Left renal cortex interstitium (tissue), 4 donors: Measurements from ENCODE around the gene RHEB. TPM values are rescaled to one million over a fixed set of nuclear protein-coding genes. Genes with fewer than 3 reads are reported as not detected.

Experiments
- DNase-seq, 4 donors: peaks; one replicate each; pipeline ENCODE4 v3.0.0-alpha.2; 2013; ENCODE audit warnings: low read depth in 4 of 4, low spot score in 2 of 4, missing footprints in 1 of 4
- polyA plus RNA-seq, 4 donors: library from polyadenylated mRNA; unstranded; fragments of 120-200 nt; gene quantifications; one replicate each; pipeline ENCODE4 v1.2.1, GENCODE V29; 2013; ENCODE audit not compliant: insufficient read length in 4 of 4

Gene RHEB
- polyA plus RNA-seq, 4 donors: 126 to 146 (median 140) TPM

DNA sequence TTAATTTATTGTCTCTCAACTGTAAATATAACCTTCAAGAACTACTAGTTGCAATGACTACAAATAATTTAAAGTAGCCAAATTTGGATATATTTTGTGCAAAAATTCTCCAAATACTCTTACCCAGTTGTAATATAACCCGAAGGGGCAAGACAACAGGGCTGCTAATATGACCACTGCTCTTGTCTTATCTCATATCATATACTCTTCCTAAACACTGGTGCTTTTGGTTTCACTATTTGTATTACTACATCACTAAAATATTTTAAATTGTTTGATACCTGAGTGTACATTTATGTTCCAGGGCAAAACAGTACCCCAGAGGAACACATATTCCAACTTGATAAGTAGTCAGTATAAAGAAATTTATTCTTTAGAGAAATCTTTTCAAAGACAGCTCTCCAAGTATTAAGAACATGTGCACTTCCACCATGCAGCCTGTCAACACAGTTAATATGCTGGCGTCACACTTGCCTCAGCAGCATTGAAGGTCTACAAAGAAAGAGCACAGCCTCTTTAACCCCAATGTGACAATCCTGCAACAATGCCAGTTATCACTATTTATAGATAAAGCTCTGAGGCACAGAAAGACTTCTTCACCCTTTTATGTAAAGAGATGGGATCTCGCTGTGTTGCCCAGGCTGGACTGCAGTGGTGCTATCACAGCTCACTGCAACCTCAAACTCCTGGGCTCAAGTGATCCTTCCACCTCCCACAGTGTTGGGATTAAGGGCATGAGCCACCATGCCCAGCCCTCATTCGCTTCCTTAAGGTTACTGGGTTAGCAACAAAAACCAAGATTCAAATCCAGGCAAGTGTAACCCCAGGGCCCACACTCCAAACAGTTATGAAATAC lies 37.8 kb downstream of the RHEB start:
- no peak for DNase-seq

DNA sequence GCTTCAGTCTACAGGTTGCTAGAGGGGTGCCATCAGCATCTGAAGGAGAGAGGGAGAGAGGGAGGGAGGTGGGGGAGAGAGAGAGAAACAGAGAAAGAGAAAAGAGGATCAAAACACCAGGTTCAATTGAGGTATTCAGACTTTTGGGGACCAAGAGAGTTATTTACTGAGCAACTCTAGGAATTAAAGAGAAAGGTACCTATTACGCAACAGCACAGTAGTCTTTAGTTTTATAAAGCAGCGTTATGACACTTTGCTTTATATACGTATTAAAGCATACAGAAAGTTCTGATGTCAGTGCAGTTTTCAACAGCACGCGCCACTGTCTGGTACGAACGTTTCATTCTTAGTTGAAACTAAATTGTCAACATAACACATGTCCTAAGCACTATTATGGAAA lies 41.8 kb downstream of the RHEB start:
- DNase-seq: no peak

DNA sequence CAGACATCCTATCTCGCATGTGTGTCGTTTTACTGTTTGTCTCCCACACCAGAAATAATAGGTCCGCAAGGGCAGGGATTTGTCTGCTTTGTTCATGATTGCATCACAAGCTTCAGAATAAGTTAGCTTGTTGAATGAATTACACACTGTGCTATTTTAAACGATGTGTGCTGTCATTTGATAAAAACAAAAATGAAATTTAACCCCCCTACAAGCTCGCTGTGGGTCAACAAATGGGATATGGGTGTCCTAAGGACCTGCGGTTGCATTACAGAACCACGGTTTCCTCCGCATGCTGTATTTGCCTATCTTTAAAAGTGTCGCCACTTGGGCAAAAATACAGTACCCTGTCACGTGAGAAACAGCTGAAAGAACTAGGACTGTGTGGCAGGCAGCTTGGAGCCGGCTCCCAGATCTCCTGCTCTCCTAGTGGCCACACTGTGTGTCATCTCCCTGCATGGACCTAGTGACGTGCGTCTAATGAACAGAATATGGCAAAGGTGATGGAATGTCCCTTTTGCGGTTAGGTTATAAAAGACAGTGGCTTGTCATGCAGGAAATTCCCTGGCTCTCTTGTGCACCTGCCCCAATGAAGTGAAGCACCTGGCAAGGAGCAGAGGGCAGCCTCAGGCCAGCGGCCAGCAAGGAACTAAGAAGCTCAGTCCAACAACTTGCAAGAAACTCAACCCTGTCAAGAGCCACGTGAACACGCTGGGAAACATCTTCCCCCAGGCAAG lies 46.9 kb downstream of the RHEB start:
- no peak for DNase-seq

DNA sequence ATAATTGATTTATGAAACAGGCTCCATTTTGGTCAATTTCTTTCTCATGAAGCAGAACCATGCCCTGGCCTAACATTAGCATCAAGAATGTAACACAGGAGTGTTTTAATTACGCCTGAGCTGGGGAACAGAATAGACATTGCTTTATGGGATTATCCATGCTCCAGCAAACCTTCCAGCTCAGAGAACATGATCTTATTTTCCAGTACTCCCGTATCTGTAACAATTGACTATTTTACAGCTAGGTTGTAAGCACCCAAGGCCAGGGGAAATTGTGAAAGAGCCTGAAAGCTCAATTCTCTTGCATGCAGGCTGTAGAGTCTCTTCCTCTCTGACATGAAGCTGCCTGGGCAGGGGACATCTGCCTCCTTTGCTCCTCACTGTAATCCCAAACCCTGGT lies 49.0 kb downstream of the RHEB start:
- DNase-seq: no peak

DNA sequence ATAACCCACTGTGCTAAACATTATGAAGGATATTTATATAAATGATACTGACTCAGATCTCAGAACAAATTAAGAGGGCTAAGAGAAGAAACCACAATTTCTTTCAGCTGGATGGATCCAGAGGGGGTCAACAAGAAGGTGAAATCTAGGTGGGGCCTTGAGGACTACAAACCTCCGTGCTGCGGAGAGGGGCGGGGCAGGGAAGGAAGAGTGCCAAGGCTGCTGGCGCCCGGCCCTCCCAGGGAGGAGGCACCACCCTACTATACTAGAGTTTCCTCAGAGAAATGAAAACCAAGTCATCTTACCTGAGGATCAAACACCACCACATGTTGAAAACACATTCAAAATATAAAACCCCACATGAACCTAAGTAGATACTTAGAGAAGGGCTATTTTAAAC lies 50.4 kb downstream of the RHEB start:
- no peak for DNase-seq

DNA sequence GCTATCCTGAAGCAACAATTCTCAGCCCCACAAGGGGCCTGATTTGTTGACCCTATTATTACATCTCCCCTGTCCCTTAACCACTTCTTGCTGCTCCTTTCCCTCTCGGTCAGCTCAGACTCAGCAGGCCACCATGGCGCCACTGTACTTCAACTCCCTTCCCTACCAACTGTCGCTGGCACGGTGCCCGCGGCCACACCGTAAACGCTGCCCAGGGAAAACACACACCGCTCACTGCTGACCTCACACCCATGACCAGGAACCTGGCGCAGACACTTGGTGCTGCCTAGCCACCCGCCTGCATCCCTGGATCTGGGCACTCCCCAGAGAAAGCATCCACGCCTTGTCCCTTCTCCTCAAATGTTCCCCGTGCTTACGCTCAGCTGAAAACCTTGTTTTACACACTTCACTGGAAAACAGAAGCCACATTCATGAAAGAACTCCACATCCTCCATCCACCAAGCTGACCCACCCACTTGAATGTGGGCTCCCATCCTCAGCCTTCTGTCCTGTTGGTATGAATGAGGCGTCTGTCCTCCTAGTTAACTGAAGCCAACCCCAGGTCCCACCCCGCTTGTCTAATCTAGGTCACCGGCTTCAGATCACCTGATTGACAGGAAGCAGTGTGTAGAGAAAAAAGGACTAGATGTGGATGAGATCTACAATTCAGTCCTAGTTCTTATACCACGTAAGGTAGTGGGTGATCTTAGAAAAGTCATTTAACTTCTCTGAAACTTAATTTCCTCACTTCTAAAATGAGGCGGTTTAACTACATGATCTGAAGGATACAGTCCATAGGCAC lies 51.3 kb downstream of the RHEB start:
- no peak for DNase-seq

DNA sequence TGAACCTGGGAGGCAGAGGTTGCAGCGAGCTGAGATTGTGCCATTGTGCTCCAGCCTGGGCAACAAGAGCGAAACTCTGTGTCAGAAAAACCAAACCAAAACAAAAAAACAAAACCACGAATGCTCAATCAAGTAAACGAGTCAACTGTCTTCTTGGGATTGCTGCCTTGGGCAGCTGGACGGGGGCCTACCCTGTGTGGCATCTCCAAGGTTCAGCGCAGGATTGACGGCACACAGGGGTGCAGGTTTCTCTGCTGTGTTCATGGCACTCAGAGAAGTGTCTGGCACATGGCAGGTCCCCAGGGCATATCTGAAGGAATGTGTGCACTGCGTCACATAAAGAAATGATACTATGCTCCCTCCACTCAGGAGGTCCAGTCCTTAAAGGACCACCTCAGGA lies 54.5 kb downstream of the RHEB start:
- DNase-seq: no peak

DNA sequence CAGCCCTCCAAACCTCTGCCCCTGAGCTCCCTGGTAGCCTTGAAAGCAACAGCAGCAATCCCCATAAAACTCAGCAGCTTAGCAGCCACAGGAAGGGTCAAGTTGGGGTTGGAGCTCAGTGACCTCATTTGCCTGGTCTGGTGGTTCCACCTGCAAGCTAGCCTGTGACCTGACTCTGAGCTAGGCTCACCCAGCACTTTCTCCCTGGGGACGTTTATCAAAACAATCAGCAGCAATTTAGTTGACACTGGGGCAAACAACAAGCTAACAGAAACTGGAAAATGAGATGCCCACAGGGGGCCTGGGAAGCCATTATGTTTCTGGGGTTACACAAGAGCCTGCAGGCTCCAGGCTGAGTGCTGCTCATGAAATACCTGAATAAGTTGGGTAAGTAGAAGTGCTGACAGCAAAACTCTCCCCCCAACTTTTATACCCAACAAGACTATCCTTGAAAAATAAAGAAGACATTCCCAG lies 57.4 kb downstream of the RHEB start:
- DNase-seq: no peak

DNA sequence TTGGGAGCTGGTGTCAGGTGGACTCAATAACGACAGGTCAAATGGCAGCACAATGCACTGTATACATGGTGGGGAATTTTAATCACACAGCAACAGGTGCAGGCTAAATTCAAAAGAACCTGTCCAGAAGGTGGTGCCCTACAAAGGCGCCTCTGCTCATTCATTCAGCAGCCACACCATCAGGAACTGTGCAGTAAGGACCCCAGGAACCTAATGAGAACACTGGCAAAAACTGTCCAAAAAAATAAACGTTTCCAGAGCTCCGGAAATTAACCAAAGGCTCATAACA lies 57.8 kb downstream of the RHEB start:
- DNase-seq: no peak

DNA sequence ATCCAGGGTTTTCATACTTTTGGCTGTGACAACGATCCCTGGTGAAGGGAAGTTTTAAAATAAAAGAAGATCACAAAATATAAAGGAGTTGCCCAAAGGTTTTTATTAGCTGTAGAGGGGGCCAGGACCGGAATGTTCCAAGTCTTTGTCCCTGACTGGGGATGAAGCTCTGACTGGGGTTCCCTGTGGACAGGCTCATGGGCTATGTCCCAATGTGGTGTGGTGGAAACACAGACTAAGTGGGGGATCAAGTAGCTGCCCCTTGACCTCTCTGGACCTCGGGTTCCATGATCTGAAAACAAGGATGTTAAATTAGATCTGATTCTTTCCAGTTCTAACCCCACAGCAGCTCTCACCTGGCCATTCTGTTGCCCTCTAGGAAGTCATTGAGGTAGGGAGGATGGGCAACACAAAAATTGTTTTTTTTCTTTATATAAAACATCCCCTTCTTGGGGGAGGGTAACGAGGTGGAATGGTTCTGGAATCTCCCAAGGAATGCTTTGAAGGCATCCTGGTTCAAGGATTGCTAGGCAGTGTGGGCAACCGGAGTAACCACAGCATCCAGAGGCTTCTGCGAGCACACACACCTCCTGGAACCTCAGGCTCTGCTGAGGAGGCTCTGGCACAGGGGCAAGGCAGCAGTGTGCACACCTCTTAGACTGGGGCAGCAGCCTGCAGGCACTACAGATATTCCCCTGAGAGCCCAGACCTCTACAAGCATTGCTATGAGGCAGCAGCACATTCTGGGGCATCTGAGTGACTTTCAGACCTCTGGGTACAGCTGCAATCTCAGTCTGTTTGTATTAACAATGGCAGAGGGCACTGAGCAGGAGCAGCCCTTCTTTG lies 58.4 kb downstream of the RHEB start:
- DNase-seq: no peak

DNA sequence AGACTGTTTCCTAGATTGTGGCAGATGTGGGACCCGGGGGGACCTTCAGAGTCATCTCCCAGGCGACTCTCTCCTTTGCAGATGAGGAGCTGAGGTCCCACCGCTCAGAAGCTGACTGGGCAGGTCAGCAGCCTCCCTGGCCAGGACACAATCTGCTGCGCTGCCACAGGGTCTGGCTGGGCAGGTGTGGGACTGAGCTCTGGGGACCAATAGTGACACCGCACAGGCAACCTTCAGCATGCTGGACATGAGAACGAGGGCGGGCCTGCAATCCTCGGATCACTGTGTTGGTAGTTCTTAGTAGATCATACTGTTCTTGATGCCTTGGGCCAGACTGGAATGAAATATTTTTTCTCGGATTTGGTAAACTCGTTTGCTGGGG lies 59.2 kb downstream of the RHEB start:
- DNase-seq: no peak

DNA sequence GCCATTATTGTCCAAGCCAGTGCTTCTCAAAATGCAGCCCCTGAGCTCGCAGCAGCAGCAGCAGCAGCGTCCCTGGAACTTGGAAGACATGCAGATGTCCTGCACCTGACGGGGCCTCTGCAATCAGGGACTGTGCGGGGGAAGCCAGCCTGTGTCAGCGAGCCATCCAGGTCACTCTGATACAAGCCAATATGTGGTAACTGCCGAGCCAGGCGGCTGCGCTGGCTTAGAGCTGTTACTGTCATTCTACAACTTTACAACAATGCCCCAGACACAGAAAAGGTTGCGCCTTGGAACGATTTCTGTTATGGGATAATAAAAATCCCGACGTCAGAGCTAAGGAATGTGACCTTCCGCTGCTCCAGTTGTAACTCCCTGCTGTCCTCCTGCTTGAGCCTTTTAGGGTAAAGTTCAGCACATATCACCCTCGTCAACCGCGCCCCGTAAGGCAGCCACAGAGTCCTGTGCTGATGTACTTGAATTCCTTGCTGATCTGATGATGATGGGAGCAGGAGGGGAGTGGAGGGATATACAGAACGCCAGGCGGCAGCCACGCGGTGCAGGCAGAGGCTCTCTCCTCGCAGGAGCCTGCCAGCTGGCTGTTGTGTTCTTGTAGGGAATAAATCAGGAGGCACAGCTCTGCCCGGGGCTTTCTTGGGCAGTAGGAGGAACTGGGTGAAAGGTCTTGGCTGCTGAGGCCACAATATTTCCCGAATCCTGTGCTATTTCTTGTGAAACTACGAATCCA lies 59.8 kb downstream of the RHEB start:
- DNase-seq: peak; percentile 74 to 86 (median 82)

DNA sequence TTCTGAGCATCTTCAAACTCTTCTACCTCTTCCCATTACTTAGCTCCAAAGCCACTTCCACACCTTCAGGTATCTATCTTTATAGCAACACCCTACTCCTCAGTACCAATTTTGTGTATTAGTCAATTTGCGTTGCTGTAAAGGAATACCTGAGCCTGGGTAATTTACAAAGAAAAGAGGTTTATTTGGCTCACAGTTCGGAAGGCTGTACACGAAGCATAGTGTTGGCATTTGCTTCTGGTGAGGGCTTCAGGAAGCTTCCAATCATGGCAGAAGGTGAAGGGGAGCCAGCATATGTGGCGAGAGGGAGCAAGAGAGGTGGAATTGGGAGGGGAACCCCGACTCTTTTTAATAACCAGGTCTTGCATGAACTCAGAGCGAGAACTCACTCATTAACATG lies 62.2 kb downstream of the RHEB start:
- DNase-seq: no peak

DNA sequence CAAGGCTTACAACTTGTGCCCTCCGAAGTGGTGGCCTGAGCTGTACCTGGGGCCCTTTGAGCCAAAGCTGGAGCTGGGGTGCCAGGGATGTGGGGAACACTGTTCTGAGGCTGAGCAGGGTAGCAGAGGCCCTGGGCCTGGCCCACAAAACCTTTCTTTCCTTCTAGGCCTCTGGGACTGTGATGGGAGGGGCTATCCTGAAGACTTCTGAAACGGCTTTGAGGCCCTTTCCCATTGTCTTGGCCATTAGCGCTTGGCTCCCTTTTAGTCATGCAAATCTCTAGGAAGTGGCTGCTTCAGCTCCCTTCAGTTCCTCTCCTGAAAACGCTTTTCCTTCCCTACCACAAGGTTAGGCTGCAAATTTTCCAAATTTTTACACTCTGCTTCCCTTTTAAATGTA lies 62.9 kb downstream of the RHEB start:
- DNase-seq: no peak

DNA sequence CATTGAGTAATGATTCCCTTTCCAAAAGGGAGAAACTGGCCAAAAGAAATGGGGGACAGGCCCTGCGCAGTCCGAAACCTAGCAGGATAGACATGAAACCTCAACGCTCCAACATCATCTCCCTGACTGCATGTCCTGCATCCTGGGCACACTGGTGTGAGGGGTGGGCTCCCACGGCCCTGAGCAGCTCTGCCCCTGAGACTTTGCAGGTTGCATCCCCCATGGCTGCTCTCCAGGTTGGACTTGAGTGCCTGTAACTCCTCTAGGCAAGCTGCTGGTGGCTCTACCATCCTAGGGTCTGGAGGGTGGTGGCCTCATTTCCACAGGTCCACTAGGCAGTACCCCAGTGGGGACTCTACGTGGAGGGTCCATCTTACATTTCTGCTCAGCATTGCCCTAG lies 63.4 kb downstream of the RHEB start:
- no peak for DNase-seq

DNA sequence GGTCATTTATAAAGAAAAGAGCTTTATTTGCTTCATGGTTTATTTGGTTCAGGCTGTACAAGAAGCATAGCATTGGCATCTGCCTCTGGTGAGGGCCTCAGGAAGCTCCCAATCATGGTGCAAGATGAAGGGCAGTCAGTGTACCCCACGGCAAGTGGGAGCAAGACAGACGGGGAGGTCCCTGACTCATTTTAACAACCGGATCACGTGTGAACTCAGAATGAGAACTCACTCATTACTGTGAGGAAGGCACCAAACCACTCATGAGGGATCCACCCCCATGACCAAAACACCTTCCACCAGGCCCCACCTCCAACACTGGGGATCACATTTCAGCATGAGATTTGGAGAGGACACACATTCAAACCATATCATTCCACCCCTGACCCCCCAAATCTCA lies 64.0 kb downstream of the RHEB start:
- DNase-seq: no peak

DNA sequence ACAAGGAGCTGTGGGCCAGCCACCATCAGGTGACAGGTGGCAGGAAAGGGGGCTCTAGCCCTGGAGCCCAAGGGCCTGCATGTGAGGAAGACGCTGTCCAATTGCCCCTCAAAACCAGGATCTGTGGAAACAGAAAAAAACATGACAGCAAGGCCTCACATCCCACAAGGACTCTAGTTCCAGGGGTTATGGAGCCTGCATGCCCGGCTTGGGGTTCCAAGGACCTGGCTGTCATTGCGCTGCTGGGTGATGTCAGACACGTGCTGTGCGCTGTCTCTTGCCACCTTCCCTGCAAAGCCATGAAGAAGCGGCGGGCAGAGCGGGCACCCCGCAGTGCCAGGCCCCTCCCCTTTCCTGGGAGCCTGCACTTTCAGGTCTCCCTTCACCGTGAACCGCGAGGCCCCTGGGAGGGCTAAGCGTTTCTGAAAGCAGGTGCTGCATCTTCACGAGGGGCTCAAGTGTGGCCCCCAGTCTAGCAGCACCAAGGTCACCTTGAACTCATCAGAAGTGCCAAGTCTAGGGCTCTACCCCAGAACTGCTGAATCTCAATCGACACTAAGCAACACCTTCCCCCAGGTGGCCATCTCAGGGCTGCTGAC lies 64.7 kb downstream of the RHEB start:
- DNase-seq: no peak

DNA sequence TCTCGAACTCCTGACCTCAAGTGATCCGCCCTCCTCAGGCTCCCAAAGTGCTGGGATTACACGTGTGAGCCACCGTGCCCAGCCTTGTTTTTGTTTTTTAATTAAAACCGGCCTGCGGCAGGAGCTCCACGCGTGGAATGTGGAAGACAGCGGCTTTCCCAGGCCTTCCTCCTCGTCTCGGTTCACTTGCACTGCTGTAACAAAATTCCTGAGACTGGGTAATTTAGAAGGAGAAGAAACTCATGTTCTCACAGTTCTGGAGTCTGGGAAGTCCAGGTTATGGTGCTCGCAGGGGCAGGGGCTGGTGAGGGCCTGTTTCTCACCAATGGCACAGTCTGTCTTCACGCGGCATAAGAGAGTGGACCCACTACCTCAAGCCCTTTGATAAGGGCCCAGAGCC lies 65.4 kb downstream of the RHEB start:
- no peak for DNase-seq

DNA sequence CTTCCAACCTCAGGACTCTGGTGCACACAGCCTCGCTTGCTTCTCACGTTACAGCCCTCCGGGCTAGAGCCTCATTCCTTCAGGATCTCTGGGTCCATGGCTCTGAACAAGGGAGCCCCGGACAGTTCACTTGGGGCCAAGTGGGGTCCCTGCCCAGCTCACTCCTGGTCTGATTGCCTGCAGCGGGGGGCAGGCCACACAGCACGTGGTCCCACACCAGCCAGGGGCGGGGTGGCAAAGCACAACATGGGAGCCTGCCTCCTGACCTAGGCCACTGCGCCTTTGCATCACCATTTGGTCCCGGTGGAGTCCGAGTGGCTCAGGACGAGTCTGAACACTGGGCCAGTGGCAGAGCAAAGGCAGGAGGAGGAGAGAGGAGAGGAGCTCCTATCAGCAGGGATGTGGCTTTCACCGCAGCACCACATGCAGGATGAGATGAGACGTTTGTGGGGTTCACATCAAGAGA lies 66.3 kb downstream of the RHEB start:
- no peak for DNase-seq
